NCI-H1092 (cell line): ENCODE data around the gene EFCAB14.
"Not testable (repeated sequence)": the region's sequence is repeated elsewhere in the genome, so short reads cannot be mapped to it uniquely, and the experiment has no call there.

Source experiments
- DNase-seq: peaks from one replicate; lab custom pipeline; 2025; lab: John Stamatoyannopoulos, UW

The EFCAB14 gene

GRCh38 chr1:46654012-46654411 is 64.9 kb downstream of the EFCAB14 start:
- DNase-seq: no peak

GRCh38 chr1:46653405-46653958 is 65.4 kb downstream of the EFCAB14 start:
- DNase-seq: no peak

- no peak for DNase-seq
Measured at GRCh38 chr1:46652321-46653100, 66.4 kb downstream of the EFCAB14 start.

- not testable (repeated sequence) for DNase-seq
Measured at GRCh38 chr1:46651152-46651551, 67.8 kb downstream of the EFCAB14 start.

- DNase-seq: no peak
Measured at GRCh38 chr1:46650491-46650890, 68.4 kb downstream of the EFCAB14 start.

- DNase-seq: no peak
Measured at GRCh38 chr1:46649764-46650163, 69.2 kb downstream of the EFCAB14 start.

GRCh38 chr1:46647611-46648010 is 71.3 kb downstream of the EFCAB14 start:
- DNase-seq: no peak

GRCh38 chr1:46646844-46647243 is 72.1 kb downstream of the EFCAB14 start:
- no peak for DNase-seq

- no peak for DNase-seq
Measured at GRCh38 chr1:46646331-46646730, 72.6 kb downstream of the EFCAB14 start.

GRCh38 chr1:46645815-46646214 is 73.1 kb downstream of the EFCAB14 start:
- DNase-seq: no peak

GRCh38 chr1:46643368-46643775 is 75.5 kb downstream of the EFCAB14 start:
- peak; percentile 87 for DNase-seq

GRCh38 chr1:46642115-46642680 is 76.7 kb downstream of the EFCAB14 start:
- DNase-seq: no peak

GRCh38 chr1:46639547-46639946 is 79.4 kb downstream of the EFCAB14 start:
- no peak for DNase-seq

- DNase-seq: no peak
Measured at GRCh38 chr1:46638921-46639320, 80.0 kb downstream of the EFCAB14 start.

GRCh38 chr1:46637444-46638083 is 81.3 kb downstream of the EFCAB14 start:
- no peak for DNase-seq

- DNase-seq: no peak
Measured at GRCh38 chr1:46635205-46635604, 83.7 kb downstream of the EFCAB14 start.

GRCh38 chr1:46630719-46631118 is 88.2 kb downstream of the EFCAB14 start:
- no peak for DNase-seq
